B cell (primary cell): Measurements from ENCODE around the gene GLG1. TPM values are rescaled to one million over a fixed set of nuclear protein-coding genes. Genes with fewer than 3 reads are reported as not detected.

ENCODE experiments used
- ATAC-seq: fragments of 200-7000 bp; cut with Tn5 transposase; one replicate; pipeline ENCODE4 v1.10.0; 2021; ENCODE audit warnings: low read depth, mild to moderate bottlenecking, moderate number of reproducible peaks, moderate library complexity
- CTCF ChIA-PET: fragments of 350-600 bp; sonication (Branson Sonifier 250); formaldehyde crosslinking; loops from one replicate; lab custom pipeline; 2021; ENCODE audit warnings: antibody characterized with exemption, inconsistent platforms; lab: Charles Lee
- POLR2A ChIA-PET: fragments of 350-600 bp; sonication (Branson Sonifier 250); formaldehyde crosslinking; loops from one replicate; lab custom pipeline; 2021; ENCODE audit warnings: antibody characterized with exemption; lab: Charles Lee
- DNase-seq: peaks from one replicate; pipeline ENCODE4 v3.0.0; 2013
- H2AFZ ChIP-seq: 2 replicates; pipeline ENCODE4 v1.6.1; 2012; ENCODE audit warnings: mild to moderate bottlenecking, low read depth, low read length; ENCODE audit not compliant: insufficient read depth, poor library complexity, severe bottlenecking
- H3K27ac ChIP-seq, 2 donors: 1 replicate in 1 of 2; 2 replicates in 1 of 2; pipeline ENCODE4 v1.5.1; 2012 to 2013; ENCODE audit warnings: low read length in 2 of 2, mild to moderate bottlenecking in 2 of 2, moderate library complexity in 1 of 2
- H3K27me3 ChIP-seq, 4 experiments: fragments of 200-600 bp in 1 of 4; sonication (generic) in 1 of 4; replicated peaks in 1 of 4; 1 replicate in 2 of 4; 2 replicates in 2 of 4; pipeline versions ENCODE4 v1.6.1 to v1.7.0; 2013 to 2016; ENCODE audit warnings: low read length in 3 of 4, mild to moderate bottlenecking in 2 of 4, mixed read lengths in 1 of 4, moderate library complexity in 1 of 4; ENCODE audit not compliant: insufficient read depth in 4 of 4, control insufficient read depth in 3 of 4; ENCODE audit errors: control extremely low read depth in 1 of 4
- H3K36me3 ChIP-seq, 2 experiments: replicated peaks in 1 of 2; 1 replicate in 1 of 2; 2 replicates in 1 of 2; pipeline versions ENCODE4 v1.6.1 to v1.7.1; 2013; ENCODE audit warnings: low read length in 1 of 2; ENCODE audit not compliant: insufficient read depth in 2 of 2, control insufficient read depth in 1 of 2; ENCODE audit errors: control extremely low read depth in 1 of 2, extremely low read depth in 1 of 2
- H3K4me1 ChIP-seq, 2 donors: fragments of 200-600 bp in 1 of 2; sonication (generic) in 1 of 2; 1 replicate in 1 of 2; 2 replicates in 1 of 2; pipeline versions ENCODE4 v1.5.1 to v1.6.1; 2013 to 2017; ENCODE audit warnings: low read length in 2 of 2; ENCODE audit not compliant: control insufficient read depth in 2 of 2, insufficient read depth in 2 of 2
- H3K4me2 ChIP-seq: replicated peaks from 2 replicates; pipeline ENCODE3; 2012; ENCODE audit warnings: mild to moderate bottlenecking, low read depth, low read length; ENCODE audit not compliant: poor library complexity, severe bottlenecking
- H3K4me3 ChIP-seq, 5 experiments: fragments of 200-600 bp in 1 of 5; sonication (generic) in 1 of 5; 1 replicate in 3 of 5; 2 replicates in 2 of 5; pipeline versions ENCODE4 v1.5.1 to v1.7.0; 2011 to 2016; ENCODE audit warnings: low read length in 4 of 5, mild to moderate bottlenecking in 4 of 5, low read depth in 2 of 5, control low read depth in 1 of 5, moderate library complexity in 1 of 5; ENCODE audit not compliant: insufficient read depth in 1 of 5; ENCODE audit errors: control extremely low read depth in 1 of 5, extremely low read depth in 1 of 5
- H3K79me2 ChIP-seq: fragments of 200-600 bp; sonication (generic); one replicate; pipeline ENCODE4 v1.6.0; 2016; ENCODE audit warnings: low read length; ENCODE audit not compliant: control insufficient read depth, insufficient read depth
- H3K9ac ChIP-seq: fragments of 200-600 bp; sonication (generic); 2 replicates; pipeline ENCODE4 v1.6.1; 2017; ENCODE audit warnings: mild to moderate bottlenecking, low read length, moderate library complexity
- H3K9me3 ChIP-seq, 3 donors: one replicate each; pipeline versions ENCODE4 v1.6.1 to v1.7.1; 2013; ENCODE audit warnings: low read length in 2 of 3; ENCODE audit not compliant: control insufficient read depth in 2 of 3, insufficient read depth in 1 of 3; ENCODE audit errors: control extremely low read depth in 1 of 3
- H4K20me1 ChIP-seq: 2 replicates; pipeline ENCODE4 v1.6.0; 2012; ENCODE audit warnings: mild to moderate bottlenecking, low read length; ENCODE audit not compliant: insufficient read depth, control insufficient read depth, poor library complexity, severe bottlenecking
- H3K27ac Mint-ChIP-seq: one replicate; pipeline ENCODE4 v1.8.0; 2021; ENCODE audit warnings: mixed read lengths
- H3K27me3 Mint-ChIP-seq: one replicate; pipeline ENCODE4 v1.8.0; 2021; ENCODE audit warnings: mixed read lengths
- H3K4me1 Mint-ChIP-seq: one replicate; pipeline ENCODE4 v1.8.0; 2021; ENCODE audit warnings: mixed read lengths
- H3K4me3 Mint-ChIP-seq: one replicate; pipeline ENCODE4 v1.8.0; 2021; ENCODE audit warnings: mixed read lengths
- H3K9me3 Mint-ChIP-seq: one replicate; pipeline ENCODE4 v1.8.0; 2022; ENCODE audit warnings: mixed read lengths; ENCODE audit not compliant: insufficient read depth
- EZH2 ChIP-seq: IDR thresholded peaks from 2 replicates; pipeline ENCODE4 v1.6.1; 2012; ENCODE audit warnings: borderline replicate concordance, low read depth, mild to moderate bottlenecking, moderate library complexity, low read length; ENCODE audit not compliant: insufficient read depth, poor library complexity, severe bottlenecking
- WGBS: methylation state at CpG from one replicate; pipeline ENCODE4 v1.1.5; 2013; ENCODE audit warnings: missing lambda C conversion rate; ENCODE audit not compliant: insufficient coverage; 5-methylcytosine and 5-hydroxymethylcytosine counted together
- intact Hi-C: fragments of 100-400 bp; cut with micrococcal nuclease; formaldehyde crosslinking; loops from one replicate; pipeline ENCODE4 v1.10.0; 2022
- polyA plus RNA-seq: library from polyadenylated mRNA; depleted of rRNA; stranded (reverse); fragments of >200 nt; gene quantifications from 2 replicates; pipeline ENCODE4 v1.2.3, GENCODE V29; 2012
- total RNA-seq, 2 donors: library from RNA; stranded (reverse); fragments of 120-200 nt in 1 of 2; gene quantifications; 1 replicate in 1 of 2; 2 replicates in 1 of 2; pipeline versions ENCODE4 v1.2.3 to v1.2.4, GENCODE V29; 2013 to 2022
- TF ChIP-seq, protein P1 (sequence below): fragments of 200-600 bp; IDR thresholded peaks from one replicate; pipeline ENCODE4 v1.8.0; 2022; ENCODE audit warnings: antibody characterized with exemption, mild to moderate bottlenecking

Gene GLG1
- total and polyA plus RNA-seq, 2 donors (not counting 1 experiment from before 2014, with no cell fraction given) = 28.3 to 114 TPM

DNA sequence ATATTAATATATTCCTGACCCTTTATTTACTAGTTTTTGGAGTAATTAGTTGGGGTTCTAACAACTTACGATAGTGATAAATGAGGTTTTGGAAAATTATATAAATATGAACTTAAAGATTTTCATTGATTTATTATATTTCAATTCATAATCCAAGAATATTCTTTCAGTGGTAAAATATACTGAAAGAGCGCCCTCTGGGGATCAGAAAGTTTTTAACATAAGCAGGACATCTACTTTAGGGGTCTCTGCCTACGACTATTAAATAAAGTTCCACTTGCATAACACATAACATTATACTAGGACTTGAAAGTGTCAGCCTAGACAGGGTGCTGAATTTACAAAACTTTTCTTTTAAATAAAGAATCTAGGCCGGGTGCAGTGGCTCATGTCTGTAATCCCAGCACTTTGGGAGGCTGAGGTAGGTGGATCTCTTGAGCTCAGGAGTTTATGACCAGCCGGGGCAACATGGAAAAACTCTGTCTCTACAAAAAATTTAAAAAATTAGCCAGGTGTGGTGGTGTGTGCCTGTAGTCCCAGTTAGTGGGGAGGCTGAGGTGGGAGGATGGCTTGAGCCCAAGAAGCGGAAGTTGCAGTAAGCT lies 44.2 kb upstream of the GLG1 start:
- DNase-seq (peak; percentile 15), ATAC-seq (no peak)
- Mint-ChIP-seq H3K27ac (no peak overlapping the region), H3K4me3 (no peak overlapping the region), H3K9me3 (no peaks in the 10 kb centered on the region), H3K27me3 (no peaks in the 10 kb centered on the region), H3K4me1 (peaks cover 14% of the 10 kb centered on the region)
- TF ChIP-seq, protein P1, sequence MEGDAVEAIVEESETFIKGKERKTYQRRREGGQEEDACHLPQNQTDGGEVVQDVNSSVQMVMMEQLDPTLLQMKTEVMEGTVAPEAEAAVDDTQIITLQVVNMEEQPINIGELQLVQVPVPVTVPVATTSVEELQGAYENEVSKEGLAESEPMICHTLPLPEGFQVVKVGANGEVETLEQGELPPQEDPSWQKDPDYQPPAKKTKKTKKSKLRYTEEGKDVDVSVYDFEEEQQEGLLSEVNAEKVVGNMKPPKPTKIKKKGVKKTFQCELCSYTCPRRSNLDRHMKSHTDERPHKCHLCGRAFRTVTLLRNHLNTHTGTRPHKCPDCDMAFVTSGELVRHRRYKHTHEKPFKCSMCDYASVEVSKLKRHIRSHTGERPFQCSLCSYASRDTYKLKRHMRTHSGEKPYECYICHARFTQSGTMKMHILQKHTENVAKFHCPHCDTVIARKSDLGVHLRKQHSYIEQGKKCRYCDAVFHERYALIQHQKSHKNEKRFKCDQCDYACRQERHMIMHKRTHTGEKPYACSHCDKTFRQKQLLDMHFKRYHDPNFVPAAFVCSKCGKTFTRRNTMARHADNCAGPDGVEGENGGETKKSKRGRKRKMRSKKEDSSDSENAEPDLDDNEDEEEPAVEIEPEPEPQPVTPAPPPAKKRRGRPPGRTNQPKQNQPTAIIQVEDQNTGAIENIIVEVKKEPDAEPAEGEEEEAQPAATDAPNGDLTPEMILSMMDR = peak; percentile 76
- TF ChIP-seq EZH2 = no peak
- Histone ChIP-seq H3K9me3 (no peaks in the 10 kb centered on the region), H3K27ac (no peak overlapping the region), H2AFZ (no peak overlapping the region), H3K27me3 (no peaks in the 10 kb centered on the region), H4K20me1 (peaks cover 27% of the 10 kb centered on the region), H3K79me2 (peaks cover 63% of the 10 kb centered on the region), H3K4me1 (no peaks in the 10 kb centered on the region), H3K4me3 (no peak overlapping the region), H3K9ac (no peak overlapping the region), H3K36me3 (peaks cover 12 to 58% of the 10 kb centered on the region in 2 experiments), H3K4me2 (no peak overlapping the region)
- POLR2A ChIA-PET = no interaction called here
- intact Hi-C loops = no loop called here
- CTCF ChIA-PET = interaction anchor here (0.6 to 2.2 kb wide), 17 partner anchors 9 to 379 kb away, joined by 3 to 8 read pairs (median 4); partner anchors contain the start of gene RFWD3
- WGBS = 100% methylated on average over 1 of the region's 6 CpGs

DNA sequence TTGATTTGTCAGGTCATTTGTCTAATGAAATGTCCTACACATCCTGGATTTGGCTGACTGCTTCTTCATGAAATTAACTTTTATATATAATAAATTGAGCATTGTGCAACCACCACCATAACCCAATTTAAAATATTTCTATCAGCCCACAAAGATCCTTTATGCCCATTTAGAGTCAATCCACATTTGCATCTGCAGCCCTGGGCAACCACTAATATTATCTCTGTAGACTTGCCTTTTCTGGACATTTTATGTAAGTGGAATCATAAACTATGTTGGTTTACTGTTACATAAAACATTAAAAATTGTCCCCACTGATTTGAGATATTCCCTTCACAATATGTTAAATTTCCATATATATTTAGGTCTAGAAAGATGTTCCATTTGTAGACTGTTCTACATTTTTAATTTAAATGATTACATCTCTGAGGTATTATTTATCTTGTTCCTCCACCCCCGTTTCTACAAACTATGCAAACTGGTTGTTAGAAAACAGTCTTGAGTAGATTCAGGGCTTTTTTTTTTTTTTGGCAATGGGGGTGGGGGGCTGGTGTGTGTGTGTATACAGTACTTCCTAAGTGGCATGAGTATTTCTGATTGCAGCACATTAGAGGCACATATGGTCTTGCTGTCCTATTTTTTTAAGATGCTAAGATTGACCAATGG lies 43.1 kb upstream of the GLG1 start:
- CTCF ChIA-PET = interaction anchor here (0.8 to 2.2 kb wide), 4 partner anchors 9 to 23 kb away, joined by 3 to 7 read pairs (median 5); no protein-coding TSS in a partner anchor
- no peak for DNase-seq
- no peaks in the 10 kb centered on the region for H3K27me3 Mint-ChIP-seq
- Histone ChIP-seq H3K27ac (no peak overlapping the region), H3K36me3 (peaks cover 12 to 60% of the 10 kb centered on the region in 2 experiments), H3K27me3 (no peaks in the 10 kb centered on the region), H3K4me1 (no peaks in the 10 kb centered on the region), H3K4me3 (no peak overlapping the region), H3K9ac (no peak overlapping the region), H2AFZ (no peak overlapping the region), H4K20me1 (peaks cover 25% of the 10 kb centered on the region), H3K4me2 (no peak overlapping the region), H3K9me3 (no peaks in the 10 kb centered on the region), H3K79me2 (peaks cover 60% of the 10 kb centered on the region)
- intact Hi-C loops = no loop called here
- no peaks in the 10 kb centered on the region for H3K9me3 Mint-ChIP-seq
- H3K4me3 Mint-ChIP-seq = no peak overlapping the region
- POLR2A ChIA-PET = no interaction called here
- TF ChIP-seq EZH2 = no peak
- TF ChIP-seq, protein P1 = no peak
- no peak overlapping the region for H3K27ac Mint-ChIP-seq
- ATAC-seq = no peak
- no CpG with 5 or more reads among the region's 1 CpG for WGBS
- peaks cover 10% of the 10 kb centered on the region for H3K4me1 Mint-ChIP-seq
